Tibial artery (tissue), 4 donors: ENCODE measurements around the gene LACC1.

Source experiments
- DNase-seq, 2 donors: peaks; one replicate each; pipeline ENCODE4 v3.0.0-alpha.2; 2019
- H3K27ac ChIP-seq, 2 donors: fragments of 200-600 bp; sonication (generic) in 1 of 2; 1 replicate in 1 of 2; 2 replicates in 1 of 2; pipeline ENCODE4 v1.5.1; 2018 to 2019; ENCODE audit warnings: mild to moderate bottlenecking in 1 of 2
- H3K27me3 ChIP-seq, 2 donors: fragments of 200-600 bp; sonication (generic) in 1 of 2; one replicate each; pipeline versions ENCODE4 v1.5.1 to v1.6.0; 2016 to 2019
- H3K36me3 ChIP-seq, 3 donors: fragments of 200-600 bp; sonication (generic) in 2 of 3; one replicate each; pipeline ENCODE4 v1.5.1; 2016 to 2019; ENCODE audit warnings: mild to moderate bottlenecking in 2 of 3
- H3K4me1 ChIP-seq, 4 donors: fragments of 200-600 bp; sonication (generic) in 2 of 4; 1 replicate in 3 of 4; 2 replicates in 1 of 4; pipeline ENCODE4 v1.5.1; 2016 to 2019
- H3K4me3 ChIP-seq, 2 donors: fragments of 200-600 bp; sonication (generic) in 1 of 2; 1 replicate in 1 of 2; 2 replicates in 1 of 2; pipeline ENCODE4 v1.5.1; 2018 to 2019; ENCODE audit warnings: mild to moderate bottlenecking in 2 of 2
- H3K9me3 ChIP-seq, 3 donors: fragments of 200-600 bp; sonication (generic) in 1 of 3; one replicate each; pipeline ENCODE4 v1.5.1; 2016 to 2019
- CTCF ChIP-seq, 2 experiments: fragments of 200-600 bp in 1 of 2; fragments of 450-650 bp in 1 of 2; IDR thresholded peaks; one replicate each; pipeline ENCODE4 v1.5.1; 2017 to 2019; ENCODE audit warnings: antibody characterized with exemption in 2 of 2, mild to moderate bottlenecking in 1 of 2, moderate library complexity in 1 of 2
- intact Hi-C: fragments of 100-400 bp; cut with DNase I; formaldehyde crosslinking; loops from one replicate; pipeline ENCODE4 v1.15.0; 2023; ENCODE audit warnings: low total_unique reads

The LACC1 gene

GRCh38 chr13:43883631-43884030 lies 3.9 kb downstream of the LACC1 start:
- Histone ChIP-seq H3K4me3 (no peak overlapping the region), H3K36me3 (no peaks in the 10 kb centered on the region), H3K4me1 (peaks cover 0 to 9% (median 4%) of the 10 kb centered on the region in 4 donors), H3K9me3 (no peaks in the 10 kb centered on the region), H3K27ac (no peak overlapping the region), H3K27me3 (no peaks in the 10 kb centered on the region)
- DNase-seq: no peak
- TF ChIP-seq CTCF (IDR thresholded peaks at IDR 0.05): no peak
- intact Hi-C loops: no loop called here

- DNase-seq: no peak
- Histone ChIP-seq H3K36me3 (no peaks in the 10 kb centered on the region), H3K4me3 (no peak overlapping the region), H3K9me3 (no peaks in the 10 kb centered on the region), H3K27me3 (no peaks in the 10 kb centered on the region), H3K27ac (no peak overlapping the region), H3K4me1 (peaks cover 0 to 8% (median 4%) of the 10 kb centered on the region in 4 donors)
- intact Hi-C loops: no loop called here
- TF ChIP-seq CTCF (IDR thresholded peaks at IDR 0.05): no peak
Observed at GRCh38 chr13:43884222-43884621, 4.5 kb downstream of the LACC1 start.

- DNase-seq: no peak
- Histone ChIP-seq H3K36me3 (peaks cover 0 to 9% (median 7%) of the 10 kb centered on the region in 3 donors), H3K4me1 (no peaks in the 10 kb centered on the region), H3K27me3 (no peaks in the 10 kb centered on the region), H3K27ac (no peak overlapping the region), H3K9me3 (no peaks in the 10 kb centered on the region), H3K4me3 (no peak overlapping the region)
- intact Hi-C loops: no loop called here
- TF ChIP-seq CTCF (IDR thresholded peaks at IDR 0.05): no peak
Observed at GRCh38 chr13:43894438-43894837, 14.7 kb downstream of the LACC1 start.

- Histone ChIP-seq H3K4me3 (no peak overlapping the region), H3K27ac (no peak overlapping the region), H3K9me3 (no peaks in the 10 kb centered on the region), H3K4me1 (no peaks in the 10 kb centered on the region), H3K27me3 (no peaks in the 10 kb centered on the region), H3K36me3 (peaks cover 0 to 6% (median 0%) of the 10 kb centered on the region in 3 donors)
- TF ChIP-seq CTCF (IDR thresholded peaks at IDR 0.05): no peak
- intact Hi-C loops: no loop called here
- DNase-seq: no peak
Observed at GRCh38 chr13:43895940-43896339, 16.2 kb downstream of the LACC1 start.

GRCh38 chr13:43905435-43906031 lies 25.8 kb downstream of the LACC1 start:
- TF ChIP-seq CTCF (IDR thresholded peaks at IDR 0.05): peak; percentile 79 to 90
- peak in 1 of 2 donors; percentile 26 for DNase-seq
- no peaks in the 10 kb centered on the region for H3K9me3 ChIP-seq
- no peak overlapping the region for H3K4me3 ChIP-seq
- no peak overlapping the region for H3K27ac ChIP-seq
- intact Hi-C loops: loop anchor here (5.0 to 10.0 kb wide), 3 partner anchors 532 to 1069 kb away; no protein-coding TSS in a partner anchor
- peaks cover 0 to 11% (median 5%) of the 10 kb centered on the region in 4 donors for H3K4me1 ChIP-seq
- no peaks in the 10 kb centered on the region for H3K27me3 ChIP-seq
- no peaks in the 10 kb centered on the region for H3K36me3 ChIP-seq
